Measurements from ENCODE around the gene GPN3.
"Not testable (repeated sequence)": the region's sequence is repeated elsewhere in the genome, so short reads cannot be mapped to it uniquely, and the experiment has no call there.

GPN3 gene

GRCh38 chr12:110468214-110469048 is at the start of gene GPN3, which contains the start of gene FAM216A:
TSS of gene GPN3 (minus strand) at chr12:110468257. CDS start at chr12:110468203, 54 bp downstream.
TSS of gene FAM216A (plus strand) at chr12:110468845. CDS start at chr12:110468876, 31 bp downstream.
- DNase-seq (ENCODE audit: low spot score), result peak; percentile 98

- DNase-seq (ENCODE audit: low spot score), result no peak
These were observed 48.9 kb upstream of the GPN3 start for GRCh38 chr12:110516995-110517394.

- no peak for DNase-seq (ENCODE audit: low spot score)
These were observed 46.3 kb upstream of the GPN3 start for GRCh38 chr12:110514363-110514762.

GRCh38 chr12:110513842-110514241 is 45.8 kb upstream of the GPN3 start:
- no peak for DNase-seq (ENCODE audit: low spot score)

- no peak for DNase-seq (ENCODE audit: low spot score)
These were observed 40.1 kb upstream of the GPN3 start for GRCh38 chr12:110508071-110508586.

GRCh38 chr12:110505332-110505731 is 37.3 kb upstream of the GPN3 start:
- no peak for DNase-seq (ENCODE audit: low spot score)

- DNase-seq (ENCODE audit: low spot score), result no peak
These were observed 35.4 kb upstream of the GPN3 start for GRCh38 chr12:110503432-110503831.

- peak; percentile 100 for DNase-seq (ENCODE audit: low spot score)
These were observed 34.0 kb upstream of the GPN3 start, which contains the start of the genes RAD9B and VPS29 for GRCh38 chr12:110501752-110502738. TSS of gene RAD9B (plus strand) at chr12:110502331. CDS start at chr12:110502338, 7 bp downstream. TSS of gene VPS29 (minus strand) at chr12:110502111. CDS start at chr12:110502051, 60 bp downstream.

- peak; percentile 17 for DNase-seq (ENCODE audit: low spot score)
These were observed 33.3 kb upstream of the GPN3 start for GRCh38 chr12:110501399-110501751.

- DNase-seq (ENCODE audit: low spot score), result no peak
These were observed 31.1 kb upstream of the GPN3 start for GRCh38 chr12:110498984-110499706.

- DNase-seq (ENCODE audit: low spot score), result no peak
These were observed 7.4 kb upstream of the GPN3 start for GRCh38 chr12:110475426-110475825.

- DNase-seq (ENCODE audit: low spot score), result no peak
These were observed 227 bp downstream of the GPN3 start for GRCh38 chr12:110467847-110468213.

- DNase-seq (ENCODE audit: low spot score), result no peak
These were observed 1.3 kb downstream of the GPN3 start for GRCh38 chr12:110466791-110467190.

GRCh38 chr12:110465765-110466164 is 2.3 kb downstream of the GPN3 start:
- DNase-seq (ENCODE audit: low spot score), result not testable (repeated sequence)

- no peak for DNase-seq (ENCODE audit: low spot score)
These were observed 3.0 kb downstream of the GPN3 start for GRCh38 chr12:110465024-110465423.

- DNase-seq (ENCODE audit: low spot score), result not testable (repeated sequence)
These were observed 6.9 kb downstream of the GPN3 start for GRCh38 chr12:110461189-110461588.

GRCh38 chr12:110458756-110459155 is 9.3 kb downstream of the GPN3 start:
- no peak for DNase-seq (ENCODE audit: low spot score)

- DNase-seq (ENCODE audit: low spot score), result no peak
These were observed 14.3 kb downstream of the GPN3 start for GRCh38 chr12:110453569-110454296.

GRCh38 chr12:110451263-110451662 is 16.8 kb downstream of the GPN3 start:
- DNase-seq (ENCODE audit: low spot score), result no peak

GRCh38 chr12:110449799-110450497 is 18.1 kb downstream of the GPN3 start, which contains the start of gene ARPC3:
TSS of gene ARPC3 (minus strand) at chr12:110450337. CDS start at chr12:110450260, 77 bp downstream.
- DNase-seq (ENCODE audit: low spot score), result peak; percentile 94
